MG63 (cell line): ENCODE data around the gene PTGER4. TPM values are rescaled to one million over a fixed set of nuclear protein-coding genes. Genes with fewer than 3 reads are reported as not detected.
"Not testable (repeated sequence)": the region's sequence is repeated elsewhere in the genome, so short reads cannot be mapped to it uniquely, and the experiment has no call there.

Source experiments
- DNase-seq: peaks from one replicate; pipeline ENCODE4 v3.0.0-alpha.2; 2020
- H3K27me3 ChIP-seq: fragments of 250-450 bp; sonication (Bioruptor Pico); 2 replicates; pipeline ENCODE4 v1.5.1; 2020; ENCODE audit warnings: mild to moderate bottlenecking, moderate library complexity
- H3K36me3 ChIP-seq: fragments of 250-450 bp; sonication (Bioruptor Pico); 2 replicates; pipeline ENCODE4 v1.5.1; 2020; ENCODE audit warnings: mild to moderate bottlenecking, moderate library complexity
- H3K4me3 ChIP-seq: fragments of 250-450 bp; sonication (Bioruptor Pico); 2 replicates; pipeline ENCODE4 v1.5.1; 2020; ENCODE audit warnings: mild to moderate bottlenecking, moderate library complexity
- H3K9me3 ChIP-seq: fragments of 250-450 bp; sonication (Bioruptor Pico); 2 replicates; pipeline ENCODE4 v1.5.1; 2020; ENCODE audit warnings: mild to moderate bottlenecking, moderate library complexity
- total RNA-seq: library from RNA; depleted of rRNA; stranded (reverse); fragments of >200 nt; shearing (Covaris generic); gene quantifications from 2 replicates; pipeline ENCODE4 v1.2.3, GENCODE V29; 2014; ENCODE audit warnings: low replicate concordance

Gene PTGER4
- total RNA-seq, 1 experiment from 2014 or later = 2.1 TPM

- no peaks in the 10 kb centered on the region for H3K9me3 ChIP-seq
- no peaks in the 10 kb centered on the region for H3K27me3 ChIP-seq
- H3K4me3 ChIP-seq = no peak overlapping the region
- DNase-seq = no peak
- H3K36me3 ChIP-seq = no peaks in the 10 kb centered on the region
Measured at GRCh38 chr5:40681363-40682153, 1.8 kb downstream of the PTGER4 start.

GRCh38 chr5:40682154-40683017, 2.7 kb downstream of the PTGER4 start:
- no peaks in the 10 kb centered on the region for H3K36me3 ChIP-seq
- no peaks in the 10 kb centered on the region for H3K9me3 ChIP-seq
- no peaks in the 10 kb centered on the region for H3K27me3 ChIP-seq
- no peak overlapping the region for H3K4me3 ChIP-seq
- DNase-seq = no peak

GRCh38 chr5:40683305-40683704, 3.6 kb downstream of the PTGER4 start:
- no peak overlapping the region for H3K4me3 ChIP-seq

GRCh38 chr5:40685193-40685592, 5.5 kb downstream of the PTGER4 start:
- H3K36me3 ChIP-seq = no peaks in the 10 kb centered on the region
- DNase-seq = no peak
- no peaks in the 10 kb centered on the region for H3K9me3 ChIP-seq
- H3K4me3 ChIP-seq = no peak overlapping the region
- no peaks in the 10 kb centered on the region for H3K27me3 ChIP-seq

More at GRCh38 chr5:40683305-40683704, 3.6 kb downstream of the PTGER4 start:
- no peaks in the 10 kb centered on the region for H3K27me3 ChIP-seq
- DNase-seq = no peak
- H3K36me3 ChIP-seq = no peaks in the 10 kb centered on the region
- H3K9me3 ChIP-seq = no peaks in the 10 kb centered on the region

- Histone ChIP-seq H3K4me3 (no peak overlapping the region), H3K36me3 (no peaks in the 10 kb centered on the region)
- DNase-seq = no peak
Measured at GRCh38 chr5:40685976-40686486, 6.3 kb downstream of the PTGER4 start.

GRCh38 chr5:40687321-40687720, 7.6 kb downstream of the PTGER4 start:
- no peaks in the 10 kb centered on the region for H3K27me3 ChIP-seq
- DNase-seq = no peak
- H3K9me3 ChIP-seq = no peaks in the 10 kb centered on the region
- H3K4me3 ChIP-seq = no peak overlapping the region
- no peaks in the 10 kb centered on the region for H3K36me3 ChIP-seq

More at GRCh38 chr5:40685976-40686486, 6.3 kb downstream of the PTGER4 start:
- no peaks in the 10 kb centered on the region for H3K9me3 ChIP-seq
- H3K27me3 ChIP-seq = no peaks in the 10 kb centered on the region

- DNase-seq = peak; percentile 64
- no peak overlapping the region for H3K4me3 ChIP-seq
- H3K36me3 ChIP-seq = no peaks in the 10 kb centered on the region
- no peaks in the 10 kb centered on the region for H3K9me3 ChIP-seq
- no peaks in the 10 kb centered on the region for H3K27me3 ChIP-seq
Measured at GRCh38 chr5:40688127-40688761, 8.5 kb downstream of the PTGER4 start.

GRCh38 chr5:40688996-40689395, 9.3 kb downstream of the PTGER4 start:
- H3K4me3 ChIP-seq = no peak overlapping the region
- no peaks in the 10 kb centered on the region; the same call in 1 of the 2 replicates for H3K36me3 ChIP-seq
- no peaks in the 10 kb centered on the region for H3K9me3 ChIP-seq
- no peaks in the 10 kb centered on the region for H3K27me3 ChIP-seq
- no peak for DNase-seq

GRCh38 chr5:40689438-40689837, 9.7 kb downstream of the PTGER4 start:
- DNase-seq = peak; percentile 66
- H3K27me3 ChIP-seq = no peaks in the 10 kb centered on the region
- H3K36me3 ChIP-seq = no peaks in the 10 kb centered on the region; the same call in 1 of the 2 replicates
- H3K9me3 ChIP-seq = peaks cover 2% of the 10 kb centered on the region
- H3K4me3 ChIP-seq = no peak overlapping the region

- Histone ChIP-seq H3K4me3 (no peak overlapping the region), H3K27me3 (no peaks in the 10 kb centered on the region), H3K36me3 (no peaks in the 10 kb centered on the region; the same call in 1 of the 2 replicates)
Measured at GRCh38 chr5:40690267-40690666, 10.6 kb downstream of the PTGER4 start.

GRCh38 chr5:40691894-40692293, 12.2 kb downstream of the PTGER4 start:
- DNase-seq = no peak
- Histone ChIP-seq H3K9me3 (peaks cover 6% of the 10 kb centered on the region), H3K36me3 (no peaks in the 10 kb centered on the region; the same call in 1 of the 2 replicates), H3K4me3 (no peak overlapping the region), H3K27me3 (no peaks in the 10 kb centered on the region)

More at GRCh38 chr5:40690267-40690666, 10.6 kb downstream of the PTGER4 start:
- no peak for DNase-seq
- peaks cover 6% of the 10 kb centered on the region for H3K9me3 ChIP-seq

GRCh38 chr5:40694433-40694832, 14.7 kb downstream of the PTGER4 start:
- no peak for DNase-seq
- no peaks in the 10 kb centered on the region for H3K27me3 ChIP-seq
- H3K4me3 ChIP-seq = no peak overlapping the region
- peaks cover 6% of the 10 kb centered on the region for H3K9me3 ChIP-seq
- no peaks in the 10 kb centered on the region; the same call in 1 of the 2 replicates for H3K36me3 ChIP-seq

GRCh38 chr5:40700116-40700782, 20.5 kb downstream of the PTGER4 start:
- DNase-seq = no peak
- Histone ChIP-seq H3K36me3 (peaks cover 2% of the 10 kb centered on the region; the same call in 1 of the 2 replicates), H3K27me3 (no peaks in the 10 kb centered on the region)

GRCh38 chr5:40702027-40702426, 22.3 kb downstream of the PTGER4 start:
- H3K27me3 ChIP-seq, DNase-seq, H3K36me3 ChIP-seq, H3K4me3 ChIP-seq: not testable (repeated sequence)
- peaks cover 25% of the 10 kb centered on the region for H3K9me3 ChIP-seq

More at GRCh38 chr5:40700116-40700782, 20.5 kb downstream of the PTGER4 start:
- Histone ChIP-seq H3K9me3 (peaks cover 21% of the 10 kb centered on the region), H3K4me3 (no peak overlapping the region)

- not testable (repeated sequence) for H3K36me3 ChIP-seq
Measured at GRCh38 chr5:40705484-40705883, 25.8 kb downstream of the PTGER4 start.

GRCh38 chr5:40710575-40710974, 30.9 kb downstream of the PTGER4 start:
- not testable (repeated sequence) for H3K4me3 ChIP-seq, H3K36me3 ChIP-seq, H3K9me3 ChIP-seq, H3K27me3 ChIP-seq, DNase-seq

More at GRCh38 chr5:40705484-40705883, 25.8 kb downstream of the PTGER4 start:
- peaks cover 30% of the 10 kb centered on the region for H3K9me3 ChIP-seq
- not testable (repeated sequence) for DNase-seq, H3K27me3 ChIP-seq, H3K4me3 ChIP-seq
